Endothelial cell of umbilical vein (primary cell): ENCODE data around the gene DHRS7B.

ENCODE experiments used
- EZH2 ChIP-seq: IDR thresholded peaks from 2 replicates; pipeline ENCODE4 v1.6.1; 2012; ENCODE audit warnings: borderline replicate concordance, low read depth, mild to moderate bottlenecking, moderate library complexity, low read length, inconsistent platforms; ENCODE audit not compliant: severe bottlenecking
- POLR2A ChIP-seq: IDR thresholded peaks from 2 replicates; pipeline ENCODE4 v1.6.1; 2012; ENCODE audit warnings: low read depth, mild to moderate bottlenecking, control low read depth, low read length
- POLR2AphosphoS5 ChIP-seq: IDR thresholded peaks from 2 replicates; pipeline ENCODE4 v1.6.1; 2012; ENCODE audit warnings: low read depth, mild to moderate bottlenecking, control low read depth, low read length, moderate library complexity; ENCODE audit not compliant: insufficient read depth
- TF ChIP-seq, protein P1 (sequence below), 2 donors: IDR thresholded peaks; 1 replicate in 1 of 2; 2 replicates in 1 of 2; pipeline ENCODE4 v1.5.1; 2011; ENCODE audit warnings: low read length in 2 of 2, mild to moderate bottlenecking in 2 of 2, moderate library complexity in 2 of 2, control low read depth in 1 of 2, inconsistent platforms in 1 of 2, low read depth in 1 of 2; ENCODE audit not compliant: insufficient read depth in 1 of 2; ENCODE audit errors: extremely low read depth in 1 of 2

DNA sequence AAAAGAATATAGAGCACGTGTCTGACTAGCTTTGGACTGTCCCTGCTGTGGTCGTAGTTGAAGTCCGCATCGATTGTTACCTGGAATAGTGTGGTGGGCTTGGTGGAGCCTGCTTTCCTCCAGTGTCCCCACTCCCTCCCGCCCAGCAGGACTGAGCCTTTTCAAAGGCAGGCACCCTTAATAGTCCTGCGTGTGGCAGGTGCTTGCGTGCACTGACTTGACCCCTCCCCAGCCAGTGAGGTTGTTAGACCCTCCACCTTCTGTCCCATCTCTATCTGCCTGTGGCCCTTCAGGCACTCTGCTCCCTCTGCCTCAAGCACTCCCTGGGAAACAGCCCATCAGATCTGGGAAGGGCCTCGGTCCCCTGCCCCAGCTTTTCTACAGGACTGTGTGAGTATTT lies 50.6 kb downstream of the DHRS7B start:
- TF ChIP-seq, protein P1, sequence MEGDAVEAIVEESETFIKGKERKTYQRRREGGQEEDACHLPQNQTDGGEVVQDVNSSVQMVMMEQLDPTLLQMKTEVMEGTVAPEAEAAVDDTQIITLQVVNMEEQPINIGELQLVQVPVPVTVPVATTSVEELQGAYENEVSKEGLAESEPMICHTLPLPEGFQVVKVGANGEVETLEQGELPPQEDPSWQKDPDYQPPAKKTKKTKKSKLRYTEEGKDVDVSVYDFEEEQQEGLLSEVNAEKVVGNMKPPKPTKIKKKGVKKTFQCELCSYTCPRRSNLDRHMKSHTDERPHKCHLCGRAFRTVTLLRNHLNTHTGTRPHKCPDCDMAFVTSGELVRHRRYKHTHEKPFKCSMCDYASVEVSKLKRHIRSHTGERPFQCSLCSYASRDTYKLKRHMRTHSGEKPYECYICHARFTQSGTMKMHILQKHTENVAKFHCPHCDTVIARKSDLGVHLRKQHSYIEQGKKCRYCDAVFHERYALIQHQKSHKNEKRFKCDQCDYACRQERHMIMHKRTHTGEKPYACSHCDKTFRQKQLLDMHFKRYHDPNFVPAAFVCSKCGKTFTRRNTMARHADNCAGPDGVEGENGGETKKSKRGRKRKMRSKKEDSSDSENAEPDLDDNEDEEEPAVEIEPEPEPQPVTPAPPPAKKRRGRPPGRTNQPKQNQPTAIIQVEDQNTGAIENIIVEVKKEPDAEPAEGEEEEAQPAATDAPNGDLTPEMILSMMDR (IDR thresholded peaks at IDR 0.05; ENCODE audit: extremely low read depth in 1 of 2, insufficient read depth in 1 of 2, low read depth in 1 of 2, low read length in 2 of 2), result no peak
- TF ChIP-seq POLR2A (no peak), EZH2 (no peak), POLR2AphosphoS5 (no peak)
